HG03442 (cell line): Measurements from ENCODE around the gene EPB41L4B.
A peak's percentile ranks its signal among the peaks of the same experiment; 100 is the strongest.
"Not testable (repeated sequence)": the region's sequence is repeated elsewhere in the genome, so short reads cannot be mapped to it uniquely, and the experiment has no call there.

Experiments used
- ATAC-seq: cut with Tn5 transposase; IDR thresholded peaks from one replicate; pipeline ENCODE4 v1.9.1; 2021; ENCODE audit warnings: mild to moderate bottlenecking, moderate library complexity; ENCODE audit not compliant: unreplicated experiment

EPB41L4B gene

DNA sequence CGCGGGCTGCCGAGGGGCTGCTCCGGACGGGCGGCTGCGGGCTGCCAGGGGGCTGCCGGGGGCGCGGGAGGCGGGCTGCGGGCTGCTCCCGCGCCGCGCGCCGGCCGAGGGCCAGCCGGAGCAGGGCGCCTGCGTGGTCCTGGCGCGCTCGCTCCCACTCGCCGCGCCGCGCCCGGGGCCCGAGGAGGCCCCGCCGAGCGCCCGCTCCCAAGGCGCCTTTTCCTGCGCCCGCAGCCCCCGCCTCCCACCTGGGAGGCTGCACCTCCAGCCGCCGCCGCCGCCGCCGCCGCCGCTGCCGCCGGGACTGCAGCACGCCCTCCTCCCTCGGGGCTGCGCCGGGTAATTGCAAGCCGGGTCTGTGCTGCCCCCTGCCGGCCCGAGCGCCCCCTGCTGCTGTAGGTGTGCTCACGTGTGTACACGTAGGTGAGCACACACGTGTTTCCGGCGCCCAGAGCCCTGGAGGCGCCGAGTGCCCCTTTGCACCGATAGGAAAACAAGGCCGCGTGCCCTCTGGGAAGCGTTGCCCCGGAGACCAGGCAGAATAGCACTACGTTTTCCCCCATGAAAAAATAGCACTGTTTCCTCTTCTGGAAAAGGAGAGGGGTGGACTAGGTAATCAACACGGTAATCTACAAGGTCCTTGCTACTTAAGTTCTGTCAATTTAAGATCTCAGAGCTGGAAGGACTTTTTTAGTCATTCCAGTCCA is at the start of gene EPB41L4B:
Gene EPB41L4B, minus strand, starts transcription at position 318 of the 707 bp plus-strand sequence. CDS start 613 bp downstream, outside the sequence.
- ATAC-seq = peak; percentile 95

DNA sequence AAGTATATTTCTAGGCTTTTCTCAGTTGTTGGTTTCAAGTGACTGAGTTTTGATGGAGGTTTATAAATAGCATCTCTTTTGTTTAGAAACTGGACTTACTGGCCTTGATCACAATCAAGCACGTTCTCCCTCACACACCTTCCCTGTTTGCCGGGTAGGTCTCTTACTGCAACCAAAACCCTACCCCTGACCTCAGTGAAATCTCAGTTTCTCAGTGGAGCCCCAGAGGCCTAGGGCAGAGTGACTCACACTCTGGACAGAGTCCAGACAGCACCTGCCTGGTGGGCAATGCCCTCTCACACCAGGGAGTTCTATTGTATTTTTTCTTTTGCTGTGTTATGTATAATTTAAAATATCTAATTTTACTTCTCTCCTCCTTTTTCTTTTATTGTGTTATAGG is 48.4 kb upstream of the EPB41L4B start:
- peak; percentile 94 for ATAC-seq

GRCh38 chr9:109360771-109361170 is 39.9 kb upstream of the EPB41L4B start:
- no peak for ATAC-seq

- not testable (repeated sequence) for ATAC-seq
Measured at GRCh38 chr9:109358968-109359603, 38.2 kb upstream of the EPB41L4B start.

DNA sequence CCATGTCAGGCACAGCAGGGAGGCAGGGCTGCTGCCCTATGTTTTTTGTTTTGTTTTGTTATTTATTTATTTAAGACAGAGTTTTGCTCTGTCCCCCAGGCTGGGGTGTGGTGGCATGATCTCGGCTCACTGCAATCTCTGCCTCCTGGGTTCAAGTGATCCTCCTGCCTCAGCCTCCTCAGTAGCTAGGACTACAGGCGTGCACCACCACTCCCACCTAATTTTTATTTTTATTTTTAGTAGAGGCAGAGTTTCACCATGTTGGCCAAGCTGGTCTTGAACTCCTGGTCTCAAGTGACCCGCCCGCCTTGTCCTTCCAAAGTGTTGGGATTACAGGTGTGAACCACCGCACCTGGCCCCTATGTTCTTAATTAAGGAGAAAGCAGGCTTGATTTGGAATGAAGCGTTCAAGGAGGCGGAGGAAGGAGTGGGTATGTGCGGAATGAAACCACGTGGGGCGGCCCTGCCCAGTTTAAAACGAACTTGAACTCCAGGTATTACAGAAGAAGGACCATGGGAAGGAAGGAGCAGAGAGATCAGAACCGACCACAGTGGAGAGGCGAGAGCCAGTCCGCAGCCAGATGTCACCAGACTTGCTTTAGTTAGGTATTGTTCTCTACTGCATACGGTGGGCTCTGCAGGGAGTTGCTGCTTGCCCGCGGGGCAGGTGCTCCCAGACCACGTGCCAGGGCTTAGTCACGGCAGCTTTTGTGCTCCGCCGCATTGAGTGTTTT is 34.9 kb upstream of the EPB41L4B start:
- ATAC-seq = no peak

DNA sequence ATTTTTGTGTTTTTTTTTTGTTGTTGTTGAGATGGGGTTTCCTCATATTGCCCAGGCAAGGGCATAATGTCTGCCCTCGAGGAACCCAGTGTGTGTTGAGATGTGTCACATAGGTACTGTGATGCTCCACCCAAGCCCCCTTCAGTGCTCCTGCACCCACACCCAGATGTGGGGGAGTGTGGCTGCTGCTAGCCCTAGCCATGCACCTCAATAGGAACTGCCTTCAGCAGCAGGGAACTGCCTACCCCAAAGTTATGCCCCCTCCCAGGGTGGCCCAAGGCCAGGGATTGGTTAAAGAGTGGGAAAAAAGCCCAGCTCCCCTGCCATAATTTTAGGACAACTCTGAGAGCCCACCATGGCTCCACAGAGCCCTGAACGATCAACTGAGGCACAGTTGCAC is 33.3 kb upstream of the EPB41L4B start:
- ATAC-seq = no peak

- no peak for ATAC-seq
Measured at GRCh38 chr9:109351032-109351431, 30.2 kb upstream of the EPB41L4B start.

- no peak for ATAC-seq
Measured at GRCh38 chr9:109349421-109349846, 28.6 kb upstream of the EPB41L4B start.

GRCh38 chr9:109346904-109347303 is 26.0 kb upstream of the EPB41L4B start:
- peak; percentile 53 for ATAC-seq

DNA sequence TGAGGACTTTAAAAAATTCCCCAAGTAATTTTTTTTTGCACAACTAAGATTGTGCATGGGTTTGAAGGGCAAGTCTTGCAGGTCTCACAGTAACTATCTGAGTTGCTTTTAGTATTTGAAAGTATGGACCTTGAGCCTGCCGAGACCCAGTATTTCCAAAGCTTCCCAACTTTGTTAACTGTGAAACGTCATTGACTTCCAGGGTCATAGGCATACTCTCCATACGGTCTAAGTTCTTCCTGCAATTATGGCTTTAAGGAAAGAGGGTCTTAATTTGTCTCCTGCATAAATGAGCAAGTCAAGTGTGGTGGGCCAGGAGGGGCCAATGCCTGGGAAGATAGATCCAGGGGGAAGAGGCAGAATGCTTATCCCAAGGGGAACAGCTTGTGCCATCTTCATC is 24.0 kb upstream of the EPB41L4B start:
- no peak for ATAC-seq

DNA sequence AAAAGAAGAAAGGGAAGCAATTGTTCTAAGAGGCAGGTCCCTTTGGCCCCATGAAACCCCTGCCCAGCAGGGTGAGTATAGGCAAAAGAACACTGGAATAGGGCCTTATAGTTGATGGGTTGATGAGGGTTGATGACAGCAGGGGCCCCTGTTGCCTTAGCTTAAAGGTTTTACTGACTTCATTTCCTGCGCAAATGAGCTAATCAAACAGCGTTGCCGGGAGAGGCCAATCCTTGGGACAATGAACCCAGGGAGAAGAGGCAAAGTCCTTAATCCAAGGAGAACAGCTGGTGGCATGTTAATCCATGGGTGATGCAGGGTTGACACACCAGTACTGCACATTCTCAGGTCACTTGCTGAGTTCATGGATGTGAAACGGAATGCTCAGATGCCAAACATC is 22.0 kb upstream of the EPB41L4B start:
- no peak for ATAC-seq

- no peak for ATAC-seq
Measured at GRCh38 chr9:109341561-109341960, 20.7 kb upstream of the EPB41L4B start.

DNA sequence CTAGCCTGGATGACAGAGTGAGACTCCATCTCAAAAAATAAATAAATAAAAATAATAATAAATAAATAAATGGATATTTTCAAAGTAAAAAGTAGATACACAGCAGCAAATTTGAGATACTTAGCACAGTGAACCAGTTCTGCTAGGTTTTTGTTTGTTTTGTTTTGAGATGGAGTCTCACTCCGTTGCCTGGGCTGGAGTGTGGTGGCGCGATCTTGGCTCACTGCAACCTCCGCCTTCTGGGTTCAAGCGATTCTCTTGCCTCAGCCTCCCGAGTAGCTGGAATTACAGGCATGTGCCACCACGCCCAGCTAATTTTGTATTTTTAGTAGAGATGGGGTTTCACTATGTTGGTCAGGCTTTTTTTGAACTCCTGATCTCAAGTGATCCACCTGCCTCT is 20.1 kb upstream of the EPB41L4B start:
- ATAC-seq = not testable (repeated sequence)

DNA sequence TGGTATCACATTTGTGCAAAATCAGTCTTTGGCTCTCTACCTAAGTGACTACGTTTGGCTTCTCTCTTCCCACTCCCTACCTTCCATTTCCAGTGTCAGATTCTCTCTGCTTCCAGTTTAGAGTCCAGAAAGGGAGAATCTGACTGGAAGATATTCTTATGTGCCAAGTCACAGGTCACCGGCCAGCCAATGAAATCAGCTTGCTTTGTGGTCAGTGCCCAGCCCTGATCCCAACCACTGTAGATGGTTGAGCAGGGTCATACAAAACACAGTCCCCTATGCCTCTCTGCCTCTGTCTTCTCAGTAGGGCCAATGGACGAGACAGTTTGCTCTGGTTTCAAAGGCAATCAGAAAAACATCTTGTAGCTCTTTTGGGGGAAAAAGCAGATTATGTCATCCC is 15.6 kb upstream of the EPB41L4B start:
- ATAC-seq = no peak

GRCh38 chr9:109335929-109336328 is 15.1 kb upstream of the EPB41L4B start:
- ATAC-seq = no peak

DNA sequence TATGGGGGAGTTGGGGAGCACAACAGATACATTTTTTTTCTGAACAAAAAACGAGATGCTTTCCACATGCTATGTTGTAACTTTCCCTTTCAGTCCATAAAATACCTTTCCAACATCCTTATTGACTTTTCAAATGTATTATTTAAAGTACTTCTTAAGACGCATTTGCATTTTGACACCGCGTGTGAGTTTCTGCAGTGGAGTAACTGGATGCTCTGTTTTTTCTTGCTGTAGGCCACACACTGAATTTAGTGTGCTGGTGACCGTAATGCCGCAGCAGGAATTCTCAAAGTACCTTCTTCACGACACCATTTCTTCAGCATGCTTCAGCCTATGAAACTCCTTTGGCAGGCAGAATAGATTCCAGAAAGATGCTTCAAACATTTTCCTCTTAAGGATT is 14.3 kb upstream of the EPB41L4B start:
- ATAC-seq = no peak

GRCh38 chr9:109331353-109331752 is 10.5 kb upstream of the EPB41L4B start:
- no peak for ATAC-seq

DNA sequence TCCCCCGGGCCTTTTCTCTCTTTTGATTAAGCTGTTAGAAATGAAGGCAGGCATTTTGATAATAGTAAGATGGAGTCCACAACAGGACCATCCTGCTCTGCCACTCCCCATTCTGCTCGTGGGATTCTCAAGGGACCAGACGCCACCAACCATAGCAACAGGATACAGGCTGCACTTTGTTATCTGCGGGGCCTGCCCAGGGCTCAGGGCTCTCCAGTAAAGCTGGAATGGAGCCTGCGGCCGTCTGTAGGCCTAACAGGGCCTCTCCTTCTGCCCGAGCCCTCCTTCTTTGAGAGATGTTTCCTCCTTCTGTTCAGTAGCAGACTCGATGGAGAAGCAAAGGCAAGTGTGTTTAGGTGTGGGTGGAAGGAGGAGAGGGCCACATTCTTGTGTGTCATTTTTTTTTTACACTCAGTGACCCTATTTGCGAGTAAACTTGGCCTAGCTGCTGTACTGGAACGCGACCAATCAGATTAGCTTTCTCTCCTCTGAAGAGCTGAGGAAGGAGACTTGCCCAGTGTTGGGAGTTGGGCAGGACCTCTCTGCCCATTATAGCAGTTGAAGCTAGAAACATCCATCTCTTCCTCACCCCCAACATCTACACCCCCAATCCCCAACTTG is 8.9 kb upstream of the EPB41L4B start:
- ATAC-seq = no peak

- no peak for ATAC-seq
Measured at GRCh38 chr9:109328978-109329637, 8.2 kb upstream of the EPB41L4B start.

DNA sequence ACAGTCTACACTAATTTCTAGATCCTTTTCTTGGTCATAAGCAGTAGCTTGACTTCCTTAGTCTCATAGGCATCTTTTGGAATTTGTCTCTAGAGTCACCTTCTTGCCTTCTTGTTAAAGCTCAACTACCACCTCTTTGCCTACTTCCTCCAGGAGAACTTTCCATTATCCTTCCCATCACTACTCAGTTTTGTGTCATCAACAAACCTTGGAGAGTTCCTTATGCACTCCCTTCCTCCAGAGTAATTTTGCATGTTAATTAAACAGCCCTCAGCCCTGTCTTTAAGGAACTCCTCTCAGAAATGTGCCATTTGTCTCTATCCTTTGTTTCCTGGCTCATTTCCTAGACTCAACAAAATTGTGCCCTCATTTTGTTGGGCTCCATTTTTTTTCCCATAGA is 4.2 kb upstream of the EPB41L4B start:
- no peak for ATAC-seq

- ATAC-seq = no peak
Measured at GRCh38 chr9:109323771-109324170, 2.9 kb upstream of the EPB41L4B start.
